ENCODE measurements around the gene ETFDH.
A peak's percentile ranks its signal among the peaks of the same experiment; 100 is the strongest.
"Not testable (repeated sequence)": the region's sequence is repeated elsewhere in the genome, so short reads cannot be mapped to it uniquely, and the experiment has no call there.

Gene ETFDH

GRCh38 chr4:158715802-158716201, 43.7 kb downstream of the ETFDH start:
- ATAC-seq (ENCODE audit: low read depth) (no peak), DNase-seq (ENCODE audit: low spot score in 2 of 2) (no peak)
- H3K9me3 Mint-ChIP-seq, result no peaks in the 10 kb centered on the region
- no peak overlapping the region for H3K27ac Mint-ChIP-seq
- peaks cover 4% of the 10 kb centered on the region for H3K4me1 Mint-ChIP-seq
- peaks cover 44% of the 10 kb centered on the region for H3K36me3 Mint-ChIP-seq
- no peak overlapping the region for H3K4me3 Mint-ChIP-seq
- no peaks in the 10 kb centered on the region for H3K27me3 Mint-ChIP-seq

DNA sequence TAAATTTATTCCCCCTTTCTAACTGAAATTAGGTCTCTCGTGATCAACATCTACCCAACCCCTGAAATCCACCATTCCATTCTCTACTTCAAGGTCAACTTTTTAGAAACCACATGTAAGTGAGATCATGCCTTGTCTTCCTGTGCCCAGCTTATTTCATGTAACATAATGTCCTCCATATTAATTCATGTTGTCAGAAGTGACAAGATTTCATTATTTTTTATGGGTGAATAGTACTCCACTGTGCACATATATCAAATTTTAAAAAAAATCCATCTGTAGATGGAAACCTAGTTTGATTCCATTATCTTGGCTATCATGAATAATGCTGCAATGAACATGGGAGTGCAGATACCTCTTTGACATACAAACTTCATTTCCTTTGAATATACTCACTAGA, 49.6 kb downstream of the ETFDH start:
- peaks cover 19% of the 10 kb centered on the region for H3K4me1 Mint-ChIP-seq
- peaks cover 3% of the 10 kb centered on the region for H3K27me3 Mint-ChIP-seq
- no peak for DNase-seq (ENCODE audit: low spot score in 2 of 2)
- peaks cover 26% of the 10 kb centered on the region for H3K36me3 Mint-ChIP-seq
- no peak for ATAC-seq (ENCODE audit: low read depth)
- H3K9me3 Mint-ChIP-seq, result no peaks in the 10 kb centered on the region
- peak overlapping the region; percentile 92 for H3K27ac Mint-ChIP-seq
- H3K4me3 Mint-ChIP-seq, result no peak overlapping the region

DNA sequence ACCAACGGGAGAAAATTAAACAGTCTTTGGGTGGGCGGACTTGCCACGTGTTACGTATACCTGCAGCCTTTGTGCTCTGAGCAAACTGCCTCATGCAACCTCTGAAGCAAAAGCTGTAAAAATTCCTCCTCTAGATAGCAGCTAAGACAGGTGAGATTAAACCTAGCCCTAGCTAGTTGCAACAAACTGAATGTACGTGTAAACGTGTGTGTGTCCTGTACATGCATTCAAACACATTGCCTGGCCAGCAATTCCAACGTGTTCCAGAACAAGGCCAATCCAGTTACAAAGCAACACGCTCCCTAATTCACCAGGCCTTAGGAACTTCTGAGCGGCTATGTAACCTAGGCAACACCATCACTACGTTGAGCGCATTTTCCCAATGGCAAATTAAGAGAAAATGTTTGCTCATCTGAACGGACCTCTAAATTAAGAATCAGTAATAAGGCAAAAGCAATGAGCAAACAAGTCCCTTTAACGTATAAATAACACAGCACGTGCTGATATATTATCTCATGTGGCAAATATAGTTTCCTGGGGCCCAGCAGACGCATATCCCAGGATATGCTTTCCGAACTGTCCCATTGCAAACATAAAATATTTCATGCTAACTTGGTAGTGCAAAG, 50.3 kb downstream of the ETFDH start:
- Mint-ChIP-seq H3K36me3 (peaks cover 23% of the 10 kb centered on the region), H3K4me3 (peak overlapping the region; percentile 94), H3K9me3 (no peaks in the 10 kb centered on the region), H3K27ac (peak overlapping the region; percentile 92), H3K4me1 (peaks cover 19% of the 10 kb centered on the region), H3K27me3 (peaks cover 5% of the 10 kb centered on the region)
- no peak for DNase-seq (ENCODE audit: low spot score in 2 of 2)
- no peak for ATAC-seq (ENCODE audit: low read depth)

DNA sequence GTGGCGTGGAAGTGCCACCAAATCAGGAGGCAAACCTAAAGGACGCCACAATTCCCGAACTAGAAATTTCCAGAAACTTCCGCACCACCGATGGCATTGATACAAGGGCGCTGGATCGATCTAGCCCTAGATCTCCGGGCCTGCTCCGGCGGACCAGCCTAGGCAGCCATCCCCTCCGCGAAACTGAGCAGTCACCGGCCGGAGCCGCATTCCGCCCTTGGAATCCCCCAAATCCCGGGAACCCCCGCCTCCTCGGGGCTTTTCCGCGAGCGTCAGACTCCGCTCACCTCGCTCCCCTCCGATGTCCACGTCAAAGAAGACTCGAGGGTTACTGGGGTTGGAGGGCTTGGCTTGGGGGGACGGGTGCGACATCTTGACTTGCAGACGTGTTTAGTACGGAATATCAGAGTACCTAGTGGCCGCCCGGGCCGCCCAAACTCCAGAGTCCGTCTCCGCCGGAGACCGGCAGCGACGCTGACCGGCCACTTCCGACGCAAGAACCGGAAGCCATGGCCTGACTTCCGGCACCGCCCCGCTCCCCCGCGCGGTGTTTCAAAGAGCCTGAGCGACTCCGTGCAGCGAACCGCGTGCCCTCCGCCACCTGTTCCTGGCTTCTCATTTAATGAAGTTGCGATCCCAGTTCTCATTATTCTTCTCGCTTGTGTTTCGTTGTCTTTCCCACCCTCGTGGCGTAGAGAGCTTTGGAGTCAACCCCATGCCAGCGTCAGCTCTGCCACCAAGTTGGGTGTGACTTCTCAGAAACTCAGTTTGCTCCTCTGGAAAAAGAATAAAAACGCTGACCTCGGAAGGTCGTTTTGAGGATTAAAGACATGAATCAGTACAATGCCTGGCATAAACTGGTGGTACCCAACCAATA, 51.1 kb downstream of the ETFDH start, which contains the start of gene PPID:
Gene PPID (minus strand): TSS at position 480 of the 877 bp plus-strand sequence. CDS start 108 bp downstream, at position 372.
- Mint-ChIP-seq H3K27ac (peak within 1 kb of the TSS; percentile 92), H3K9me3 (no peaks in the 10 kb centered on the region), H3K27me3 (peaks cover 5% of the 10 kb centered on the region), H3K4me3 (peak within 1 kb of the TSS; percentile 94), H3K4me1 (peaks cover 18% of the 10 kb centered on the region), H3K36me3 (peaks cover 15% of the 10 kb centered on the region)
- peak; percentile 70 to 75 for DNase-seq (ENCODE audit: low spot score in 2 of 2)
- ATAC-seq (ENCODE audit: low read depth), result peak; percentile 85

DNA sequence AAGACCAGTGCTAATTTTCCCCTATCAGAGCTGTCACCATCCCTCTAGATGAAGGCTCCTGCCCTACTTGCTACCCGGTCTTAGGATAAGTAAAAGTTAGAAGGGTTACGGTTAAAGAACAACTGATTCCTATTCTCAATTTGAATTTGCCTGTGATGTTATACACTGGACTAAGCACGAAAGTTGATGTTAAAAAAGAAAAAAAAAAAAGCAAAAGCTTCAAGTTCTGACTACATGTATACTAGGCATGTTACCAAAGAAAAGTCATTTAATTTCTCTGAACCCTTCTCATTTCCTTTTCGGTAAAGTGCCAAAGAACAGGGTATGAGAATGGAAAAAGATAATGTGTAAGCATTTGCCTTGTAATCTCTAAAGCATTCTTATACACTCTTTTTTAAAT, 52.5 kb downstream of the ETFDH start:
- Mint-ChIP-seq H3K4me3 (no peak overlapping the region), H3K27me3 (peaks cover 11% of the 10 kb centered on the region), H3K36me3 (peaks cover 6% of the 10 kb centered on the region), H3K9me3 (no peaks in the 10 kb centered on the region), H3K27ac (peak overlapping the region; percentile 54), H3K4me1 (peaks cover 15% of the 10 kb centered on the region)
- no peak for DNase-seq (ENCODE audit: low spot score in 2 of 2)
- no peak for ATAC-seq (ENCODE audit: low read depth)

- no peak for DNase-seq (ENCODE audit: low spot score in 2 of 2)
- Mint-ChIP-seq H3K36me3 (no peaks in the 10 kb centered on the region), H3K27ac (no peak overlapping the region), H3K4me3 (no peak overlapping the region), H3K9me3 (no peaks in the 10 kb centered on the region), H3K4me1 (peaks cover 11% of the 10 kb centered on the region), H3K27me3 (peaks cover 19% of the 10 kb centered on the region)
- ATAC-seq (ENCODE audit: low read depth), result no peak
These were observed 54.5 kb downstream of the ETFDH start for GRCh38 chr4:158726633-158727032.

- no peak for ATAC-seq (ENCODE audit: low read depth)
- H3K36me3 Mint-ChIP-seq, result no peaks in the 10 kb centered on the region
- no peak for DNase-seq (ENCODE audit: low spot score in 2 of 2)
- no peaks in the 10 kb centered on the region for H3K9me3 Mint-ChIP-seq
- no peak overlapping the region for H3K27ac Mint-ChIP-seq
- H3K4me1 Mint-ChIP-seq, result peaks cover 5% of the 10 kb centered on the region
- H3K4me3 Mint-ChIP-seq, result no peak overlapping the region
- peaks cover 26% of the 10 kb centered on the region for H3K27me3 Mint-ChIP-seq
These were observed 56.1 kb downstream of the ETFDH start for GRCh38 chr4:158728236-158728635.

DNA sequence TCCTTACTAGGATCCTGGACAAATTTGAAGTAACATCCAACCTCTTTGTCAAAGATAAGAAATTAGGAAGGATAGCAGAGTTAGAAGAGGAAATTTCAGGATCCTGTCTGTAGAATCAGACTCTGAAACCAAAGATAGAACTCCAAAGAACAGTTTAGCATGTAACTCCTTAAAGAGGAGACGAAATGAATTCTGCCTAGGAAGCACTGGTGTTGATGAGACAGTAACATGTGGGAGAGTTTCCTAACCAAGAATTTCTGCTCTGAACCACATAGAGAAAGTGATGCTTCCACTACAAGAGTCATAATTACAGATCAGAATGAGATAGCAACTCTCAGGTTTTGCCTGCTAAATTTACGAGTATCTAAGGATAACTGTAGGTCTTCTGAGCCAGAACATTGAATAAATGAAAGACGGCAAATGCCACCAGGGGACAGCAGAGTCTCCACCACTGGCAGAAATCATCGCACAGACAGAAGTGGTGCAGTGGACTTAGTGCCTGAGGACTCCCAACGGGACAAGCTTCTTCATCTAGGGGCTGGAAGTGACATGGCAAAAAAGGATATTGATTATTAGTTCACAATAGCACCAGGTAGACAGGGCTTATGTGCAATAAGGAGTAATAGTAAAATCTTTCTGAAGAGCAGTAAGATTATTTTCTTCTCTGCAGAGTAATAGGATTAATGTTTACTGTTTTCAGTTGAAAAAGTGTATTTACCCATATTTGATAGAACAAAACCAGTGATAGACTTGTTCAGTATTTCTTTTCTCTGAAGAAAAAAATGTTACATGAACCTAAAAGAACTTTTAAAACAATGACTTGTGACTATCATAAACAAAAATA, 57.8 kb downstream of the ETFDH start:
- Mint-ChIP-seq H3K4me3 (no peak overlapping the region), H3K36me3 (no peaks in the 10 kb centered on the region), H3K27ac (no peak overlapping the region), H3K9me3 (no peaks in the 10 kb centered on the region), H3K27me3 (peaks cover 26% of the 10 kb centered on the region), H3K4me1 (no peaks in the 10 kb centered on the region)
- DNase-seq (ENCODE audit: low spot score in 2 of 2) (peak; percentile 22 to 29), ATAC-seq (ENCODE audit: low read depth) (peak; percentile 76)

- peaks cover 15% of the 10 kb centered on the region for H3K27me3 Mint-ChIP-seq
- no peaks in the 10 kb centered on the region for H3K9me3 Mint-ChIP-seq
- H3K4me3 Mint-ChIP-seq, result no peak overlapping the region
- ATAC-seq (ENCODE audit: low read depth) (no peak), DNase-seq (ENCODE audit: low spot score in 2 of 2) (no peak)
- H3K4me1 Mint-ChIP-seq, result no peaks in the 10 kb centered on the region
- H3K27ac Mint-ChIP-seq, result no peak overlapping the region
- H3K36me3 Mint-ChIP-seq, result no peaks in the 10 kb centered on the region
These were observed 66.8 kb downstream of the ETFDH start for GRCh38 chr4:158738866-158739265.

- Mint-ChIP-seq H3K4me3 (no peak overlapping the region), H3K9me3 (no peaks in the 10 kb centered on the region), H3K27me3 (peaks cover 15% of the 10 kb centered on the region), H3K4me1 (no peaks in the 10 kb centered on the region), H3K27ac (no peak overlapping the region), H3K36me3 (no peaks in the 10 kb centered on the region)
- DNase-seq (ENCODE audit: low spot score in 2 of 2) (no peak), ATAC-seq (ENCODE audit: low read depth) (no peak)
These were observed 67.5 kb downstream of the ETFDH start for GRCh38 chr4:158739600-158739999.

GRCh38 chr4:158741326-158742021, 69.4 kb downstream of the ETFDH start:
- no peak overlapping the region for H3K27ac Mint-ChIP-seq
- DNase-seq (ENCODE audit: low spot score in 2 of 2), result no peak

GRCh38 chr4:158746537-158746936, 74.4 kb downstream of the ETFDH start:
- not testable (repeated sequence) for DNase-seq (ENCODE audit: low spot score in 2 of 2); ATAC-seq (ENCODE audit: low read depth); H3K27me3 Mint-ChIP-seq; H3K4me3 Mint-ChIP-seq; H3K27ac Mint-ChIP-seq; H3K9me3 Mint-ChIP-seq; H3K4me1 Mint-ChIP-seq; H3K36me3 Mint-ChIP-seq

More at GRCh38 chr4:158741326-158742021, 69.4 kb downstream of the ETFDH start:
- no peak for ATAC-seq (ENCODE audit: low read depth)
- no peaks in the 10 kb centered on the region for H3K9me3 Mint-ChIP-seq
- H3K36me3 Mint-ChIP-seq, result no peaks in the 10 kb centered on the region
- peaks cover 11% of the 10 kb centered on the region for H3K27me3 Mint-ChIP-seq
- H3K4me1 Mint-ChIP-seq, result no peaks in the 10 kb centered on the region
- no peak overlapping the region for H3K4me3 Mint-ChIP-seq

- H3K36me3 Mint-ChIP-seq, result no peaks in the 10 kb centered on the region
- no peak for ATAC-seq (ENCODE audit: low read depth)
These were observed 78.3 kb downstream of the ETFDH start for GRCh38 chr4:158750379-158750778.

More at GRCh38 chr4:158750379-158750778, 78.3 kb downstream of the ETFDH start:
- Mint-ChIP-seq H3K9me3 (no peaks in the 10 kb centered on the region), H3K27ac (no peak overlapping the region), H3K4me3 (no peak overlapping the region), H3K27me3 (peaks cover 6% of the 10 kb centered on the region), H3K4me1 (no peaks in the 10 kb centered on the region)
- no peak for DNase-seq (ENCODE audit: low spot score in 2 of 2)
